Hepatocyte (in vitro differentiated cells): Measurements from ENCODE around the gene SH3PXD2A.

Experiments
- EZH2 ChIP-seq: fragments of 200-600 bp; sonication (generic); IDR thresholded peaks from 2 replicates; pipeline ENCODE4 v1.6.1; 2016; ENCODE audit warnings: antibody characterized with exemption, mild to moderate bottlenecking, borderline replicate concordance
- EZH2phosphoT487 ChIP-seq: fragments of 200-600 bp; sonication (generic); IDR thresholded peaks from one replicate; pipeline ENCODE4 v1.6.1; 2018; ENCODE audit warnings: antibody characterized with exemption, mild to moderate bottlenecking, low read depth, moderate library complexity; ENCODE audit not compliant: unreplicated experiment, severe bottlenecking
- TF ChIP-seq, protein P1 (sequence below): fragments of 200-600 bp; sonication (generic); IDR thresholded peaks from 2 replicates; pipeline ENCODE4 v1.5.1; 2016; ENCODE audit warnings: antibody characterized with exemption, mild to moderate bottlenecking; ENCODE audit not compliant: poor library complexity

DNA sequence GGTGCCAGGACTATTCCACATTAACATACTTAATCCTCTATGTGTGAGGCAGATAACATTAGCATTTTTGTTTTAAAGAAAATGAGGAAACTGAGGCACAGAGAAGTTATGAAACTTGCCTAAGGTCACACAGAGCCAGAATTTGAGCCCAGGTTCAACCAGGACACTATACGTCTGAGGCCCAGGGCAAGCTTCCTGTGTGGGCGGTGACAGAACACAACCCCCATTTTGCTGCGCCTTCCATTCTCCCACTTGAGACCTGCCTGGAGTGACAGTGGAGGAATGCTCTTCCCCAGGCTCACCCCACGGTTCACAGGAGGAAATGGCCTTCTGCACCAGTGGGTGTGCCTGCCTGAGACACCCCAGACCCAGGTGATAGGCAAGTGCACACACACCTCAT lies 164.1 kb downstream of the SH3PXD2A start:
- TF ChIP-seq, protein P1, sequence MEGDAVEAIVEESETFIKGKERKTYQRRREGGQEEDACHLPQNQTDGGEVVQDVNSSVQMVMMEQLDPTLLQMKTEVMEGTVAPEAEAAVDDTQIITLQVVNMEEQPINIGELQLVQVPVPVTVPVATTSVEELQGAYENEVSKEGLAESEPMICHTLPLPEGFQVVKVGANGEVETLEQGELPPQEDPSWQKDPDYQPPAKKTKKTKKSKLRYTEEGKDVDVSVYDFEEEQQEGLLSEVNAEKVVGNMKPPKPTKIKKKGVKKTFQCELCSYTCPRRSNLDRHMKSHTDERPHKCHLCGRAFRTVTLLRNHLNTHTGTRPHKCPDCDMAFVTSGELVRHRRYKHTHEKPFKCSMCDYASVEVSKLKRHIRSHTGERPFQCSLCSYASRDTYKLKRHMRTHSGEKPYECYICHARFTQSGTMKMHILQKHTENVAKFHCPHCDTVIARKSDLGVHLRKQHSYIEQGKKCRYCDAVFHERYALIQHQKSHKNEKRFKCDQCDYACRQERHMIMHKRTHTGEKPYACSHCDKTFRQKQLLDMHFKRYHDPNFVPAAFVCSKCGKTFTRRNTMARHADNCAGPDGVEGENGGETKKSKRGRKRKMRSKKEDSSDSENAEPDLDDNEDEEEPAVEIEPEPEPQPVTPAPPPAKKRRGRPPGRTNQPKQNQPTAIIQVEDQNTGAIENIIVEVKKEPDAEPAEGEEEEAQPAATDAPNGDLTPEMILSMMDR, result no peak
- TF ChIP-seq EZH2phosphoT487, result no peak
- TF ChIP-seq EZH2, result no peak
